C4-2B (cell line): ENCODE results near the gene COQ2.
"Not testable (repeated sequence)": the region's sequence is repeated elsewhere in the genome, so short reads cannot be mapped to it uniquely, and the experiment has no call there.

Source experiments
- H3K27ac ChIP-seq: fragments of 450-650 bp; 2 replicates; pipeline ENCODE4 v1.5.1; 2017
- ZFX ChIP-seq: fragments of 450-650 bp; IDR thresholded peaks from 2 replicates; pipeline ENCODE4 v1.6.1; 2017
- TF ChIP-seq, protein P1 (sequence below): fragments of 450-650 bp; conservative IDR thresholded peaks from 2 replicates; pipeline ENCODE4 v1.5.1; 2017; ENCODE audit warnings: mild to moderate bottlenecking

The COQ2 gene

DNA sequence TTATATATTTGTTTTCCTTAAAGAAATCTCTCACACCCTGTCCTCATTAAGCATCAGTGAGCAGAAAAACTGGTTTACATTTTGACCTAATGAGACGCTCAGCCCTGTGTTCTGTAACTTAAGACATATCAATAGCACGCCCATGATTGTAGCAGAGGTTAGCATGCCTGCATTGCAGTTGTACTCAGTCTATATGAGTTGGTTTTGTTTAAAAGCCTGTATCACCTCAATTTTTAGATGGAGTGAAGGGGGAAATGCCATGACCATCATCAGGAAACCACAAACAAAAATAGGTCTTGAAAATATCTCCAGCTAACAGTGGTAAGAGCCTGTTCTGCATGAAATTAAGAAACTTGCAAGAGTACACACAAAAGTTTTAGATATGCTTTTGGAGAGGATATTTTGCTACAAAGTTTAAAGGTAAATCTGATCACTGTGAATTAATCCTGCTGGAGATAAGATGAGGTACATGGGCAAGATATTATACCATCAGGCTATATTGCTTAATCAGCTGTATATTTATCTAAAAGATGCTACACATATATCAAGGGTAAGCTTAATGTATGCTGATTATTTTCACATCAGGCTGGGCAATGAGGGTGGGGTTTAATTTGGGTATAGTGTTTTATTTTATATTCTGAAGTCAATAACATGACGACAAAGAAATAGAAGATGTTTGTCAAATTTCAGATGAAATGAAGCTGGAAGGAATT is 13.1 kb upstream of the COQ2 start:
- no peak overlapping the region for H3K27ac ChIP-seq
- no peak for TF ChIP-seq ZFX
- TF ChIP-seq, protein P1, sequence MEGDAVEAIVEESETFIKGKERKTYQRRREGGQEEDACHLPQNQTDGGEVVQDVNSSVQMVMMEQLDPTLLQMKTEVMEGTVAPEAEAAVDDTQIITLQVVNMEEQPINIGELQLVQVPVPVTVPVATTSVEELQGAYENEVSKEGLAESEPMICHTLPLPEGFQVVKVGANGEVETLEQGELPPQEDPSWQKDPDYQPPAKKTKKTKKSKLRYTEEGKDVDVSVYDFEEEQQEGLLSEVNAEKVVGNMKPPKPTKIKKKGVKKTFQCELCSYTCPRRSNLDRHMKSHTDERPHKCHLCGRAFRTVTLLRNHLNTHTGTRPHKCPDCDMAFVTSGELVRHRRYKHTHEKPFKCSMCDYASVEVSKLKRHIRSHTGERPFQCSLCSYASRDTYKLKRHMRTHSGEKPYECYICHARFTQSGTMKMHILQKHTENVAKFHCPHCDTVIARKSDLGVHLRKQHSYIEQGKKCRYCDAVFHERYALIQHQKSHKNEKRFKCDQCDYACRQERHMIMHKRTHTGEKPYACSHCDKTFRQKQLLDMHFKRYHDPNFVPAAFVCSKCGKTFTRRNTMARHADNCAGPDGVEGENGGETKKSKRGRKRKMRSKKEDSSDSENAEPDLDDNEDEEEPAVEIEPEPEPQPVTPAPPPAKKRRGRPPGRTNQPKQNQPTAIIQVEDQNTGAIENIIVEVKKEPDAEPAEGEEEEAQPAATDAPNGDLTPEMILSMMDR = no peak

DNA sequence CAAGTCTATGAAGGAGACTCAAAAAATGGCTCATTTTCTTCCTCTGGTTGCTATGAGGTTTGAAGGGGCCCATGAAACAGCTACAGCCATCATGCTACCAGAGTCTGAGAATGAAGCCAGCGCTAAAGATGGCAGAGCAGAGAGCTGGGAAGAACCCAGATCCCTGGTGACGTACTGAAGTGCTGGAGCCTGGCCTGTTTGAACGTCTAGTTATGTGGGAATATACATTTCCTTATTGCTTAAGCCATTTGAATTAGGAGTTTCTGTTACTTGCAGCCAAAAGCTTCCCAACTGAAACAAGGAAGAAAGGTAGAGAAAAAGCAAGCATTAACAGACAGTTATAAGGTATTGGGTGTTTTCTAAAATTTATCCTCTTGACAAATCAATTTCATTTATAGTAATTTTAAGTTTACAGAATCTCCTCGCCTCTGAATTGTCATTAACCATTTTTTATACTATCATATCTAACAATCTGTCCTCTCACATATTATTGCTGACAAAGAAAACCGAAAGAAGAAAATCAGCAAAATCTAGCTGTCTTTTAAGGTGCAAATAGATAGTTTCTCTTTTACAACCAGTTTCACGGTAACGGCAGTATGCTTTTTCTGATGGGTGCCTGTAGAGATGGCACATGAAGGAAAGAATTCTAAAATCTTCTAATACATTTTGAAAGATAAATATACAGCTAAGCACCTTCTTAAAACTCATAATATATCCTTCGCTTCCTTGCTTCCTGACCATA is 8.9 kb upstream of the COQ2 start:
- TF ChIP-seq, protein P1 = no peak
- TF ChIP-seq ZFX = no peak
- H3K27ac ChIP-seq = no peak overlapping the region

DNA sequence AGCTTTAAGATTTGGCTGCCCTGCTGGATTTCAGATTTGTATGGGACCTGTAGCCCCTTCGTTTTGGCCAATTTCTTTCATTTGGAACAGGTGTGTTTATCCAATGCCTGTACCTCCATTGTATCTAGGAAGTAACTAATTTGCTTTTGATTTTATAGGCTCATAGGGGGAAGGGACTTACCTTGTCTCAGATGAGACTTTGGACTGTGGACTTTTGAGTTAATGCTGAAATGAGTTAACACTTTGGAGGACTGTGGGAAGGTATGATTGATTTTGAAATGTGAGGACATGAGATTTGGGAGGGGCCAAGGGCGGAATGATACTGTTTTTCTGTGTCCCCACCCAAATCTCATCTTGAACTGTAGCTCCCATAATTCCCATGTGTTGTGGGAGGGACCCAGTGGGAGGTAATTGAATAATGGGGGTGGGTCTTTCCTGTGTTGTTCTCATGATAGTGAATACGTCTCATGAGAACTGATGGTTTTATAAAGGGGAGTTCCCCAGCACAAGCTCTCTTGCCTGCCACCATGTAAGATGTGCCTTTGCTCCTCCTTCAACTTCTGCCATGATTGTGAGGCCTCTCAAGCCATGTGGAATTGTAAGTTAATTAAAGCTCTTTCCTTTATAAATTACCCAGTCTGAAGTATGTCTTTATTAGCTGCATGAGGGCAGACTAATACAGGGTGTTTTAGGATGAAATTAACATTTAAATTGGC is 5.6 kb upstream of the COQ2 start:
- H3K27ac ChIP-seq = not testable (repeated sequence)

DNA sequence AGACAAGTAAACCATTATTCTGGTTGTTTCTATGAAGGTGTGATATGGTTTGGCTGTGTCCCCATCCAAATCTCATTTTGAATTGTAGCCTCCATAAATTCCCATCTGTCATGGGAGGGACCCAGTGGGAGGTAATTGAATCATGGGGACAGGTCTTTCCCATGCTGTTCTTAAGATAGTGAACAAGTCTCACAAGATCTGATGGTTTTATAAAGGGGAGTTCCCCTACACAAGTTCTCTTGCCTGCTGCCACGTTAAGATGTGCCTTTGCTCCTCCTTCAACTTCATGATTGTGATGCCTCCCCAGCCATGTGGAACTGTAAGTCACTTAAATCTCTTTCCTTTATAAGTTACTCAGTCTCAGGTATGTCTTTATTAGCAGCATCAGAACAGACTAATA is 3.8 kb upstream of the COQ2 start:
- not testable (repeated sequence) for H3K27ac ChIP-seq

DNA sequence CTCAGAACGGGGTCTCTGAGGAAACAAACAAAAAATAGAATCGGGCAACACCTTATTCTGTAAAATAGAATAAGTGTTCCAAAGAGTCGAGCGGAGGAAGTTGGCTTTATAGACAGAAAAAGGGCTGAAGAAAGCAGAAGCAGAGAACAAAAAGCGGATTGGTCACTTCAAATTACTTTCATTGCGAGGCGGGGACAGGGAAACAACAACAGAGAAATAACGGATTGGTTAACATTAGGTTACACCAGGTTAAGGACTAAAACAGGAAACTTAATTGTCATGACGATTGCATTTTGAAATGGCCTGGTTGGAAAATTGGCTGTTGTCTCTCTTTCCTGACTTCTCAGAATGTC is 433 bp upstream of the COQ2 start:
- TF ChIP-seq, protein P1 = no peak
- H3K27ac ChIP-seq = peak overlapping the region; percentile 83

DNA sequence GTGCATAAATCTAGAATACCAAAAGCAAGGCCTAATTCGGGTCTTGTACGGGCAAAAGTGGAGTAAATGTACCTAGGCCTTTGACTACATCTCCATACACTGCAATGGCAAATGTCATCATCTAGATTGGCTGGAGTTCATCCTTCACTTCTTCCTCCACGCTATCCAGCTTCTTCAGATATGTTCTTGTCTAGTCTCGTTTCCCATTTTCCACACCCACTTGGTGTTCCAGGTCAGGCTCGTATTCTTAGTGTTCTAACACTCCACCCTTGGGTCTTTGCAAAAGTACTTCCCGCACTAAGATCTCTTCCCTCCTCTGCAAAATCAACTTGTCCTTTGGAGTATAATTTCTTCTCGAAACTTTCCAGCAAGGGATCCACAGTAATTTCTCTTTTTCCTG is 1.4 kb downstream of the COQ2 start:
- H3K27ac ChIP-seq = no peak overlapping the region
- no peak for TF ChIP-seq ZFX
- TF ChIP-seq, protein P1 = no peak

DNA sequence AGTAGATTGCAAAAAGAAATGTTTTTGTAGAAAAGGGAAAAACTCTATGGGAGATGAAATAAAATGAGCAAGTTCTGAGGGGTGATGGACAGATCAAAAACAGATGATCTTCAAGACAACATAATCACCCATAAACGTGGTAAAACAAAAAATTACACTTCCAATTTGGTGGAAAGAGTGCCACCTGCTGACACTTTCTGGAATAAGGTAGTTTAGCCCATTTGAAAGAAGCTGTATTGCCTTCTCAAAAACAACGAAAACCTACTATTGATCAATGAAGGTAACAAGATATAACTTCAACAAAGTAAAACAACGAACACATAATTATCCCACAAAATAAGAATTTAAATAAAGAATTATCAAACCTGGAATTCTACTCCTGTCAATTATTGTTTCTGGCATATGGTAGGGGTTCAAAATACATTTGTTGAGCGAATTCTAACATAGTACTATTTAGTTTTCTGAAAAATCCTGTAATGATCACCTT is 2.5 kb downstream of the COQ2 start:
- TF ChIP-seq, protein P1 = peak; percentile 83
- TF ChIP-seq ZFX = no peak
- H3K27ac ChIP-seq = no peak overlapping the region

DNA sequence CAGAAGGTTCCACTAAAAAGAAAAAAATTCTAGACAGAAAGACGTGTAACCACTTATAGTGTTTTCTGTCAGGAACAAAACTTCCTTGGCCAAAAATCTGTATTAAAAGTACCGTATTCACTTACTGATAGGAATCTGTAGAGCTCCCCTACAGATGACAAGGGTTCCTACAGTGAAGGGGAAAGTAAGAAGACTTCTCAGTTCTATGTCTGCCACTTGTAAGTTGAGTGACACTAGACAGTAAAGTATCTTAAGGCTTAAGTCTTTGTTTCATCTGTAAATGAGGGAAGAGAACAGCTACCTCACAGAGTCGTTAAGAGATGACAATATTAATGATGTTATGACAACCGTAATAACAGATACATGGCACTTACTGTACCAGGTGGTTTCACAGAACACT is 3.3 kb downstream of the COQ2 start:
- no peak overlapping the region for H3K27ac ChIP-seq
- TF ChIP-seq, protein P1 = no peak
- TF ChIP-seq ZFX = no peak
